HG03575 (cell line): Measurements from ENCODE around the gene EFNA2.
"Not testable (repeated sequence)": the region's sequence is repeated elsewhere in the genome, so short reads cannot be mapped to it uniquely, and the experiment has no call there.

Source experiments
- ATAC-seq: cut with Tn5 transposase; IDR thresholded peaks from one replicate; pipeline ENCODE4 v1.9.1; 2021; ENCODE audit not compliant: unreplicated experiment, insufficient number of reproducible peaks, low FRiP score; ENCODE audit errors: extremely low read depth

The EFNA2 gene

DNA sequence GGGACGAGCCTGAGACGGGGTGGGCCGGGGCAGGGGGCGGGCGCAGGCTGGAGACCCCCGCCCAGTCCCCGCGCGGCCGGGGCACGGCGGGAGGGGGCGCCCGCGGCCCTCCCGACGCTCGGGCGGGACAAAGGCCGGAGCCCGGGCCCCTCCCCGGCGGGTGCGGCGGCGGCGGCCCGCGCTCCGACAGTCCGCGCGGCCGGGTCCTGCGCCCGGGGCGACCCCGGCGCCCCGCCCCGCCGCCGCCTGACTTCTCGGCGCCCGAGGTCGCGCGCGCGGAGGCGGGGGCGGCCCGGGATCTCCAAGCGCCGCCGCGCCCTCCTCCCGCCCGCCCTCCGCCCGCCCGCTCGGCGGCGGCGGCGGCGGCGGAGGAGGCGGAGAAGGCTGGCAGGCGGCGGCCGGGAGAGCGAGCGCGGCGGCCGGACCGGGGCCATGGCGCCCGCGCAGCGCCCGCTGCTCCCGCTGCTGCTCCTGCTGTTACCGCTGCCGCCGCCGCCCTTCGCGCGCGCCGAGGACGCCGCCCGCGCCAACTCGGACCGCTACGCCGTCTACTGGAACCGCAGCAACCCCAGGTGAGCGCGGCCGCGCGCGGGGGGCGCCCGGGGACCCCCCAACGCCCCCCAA lies at the start of gene EFNA2:
Gene EFNA2, plus strand, starts transcription at position 137 of the 624 bp plus-strand sequence. Its CDS starts 296 bp downstream, at position 433.
- no peak for ATAC-seq

DNA sequence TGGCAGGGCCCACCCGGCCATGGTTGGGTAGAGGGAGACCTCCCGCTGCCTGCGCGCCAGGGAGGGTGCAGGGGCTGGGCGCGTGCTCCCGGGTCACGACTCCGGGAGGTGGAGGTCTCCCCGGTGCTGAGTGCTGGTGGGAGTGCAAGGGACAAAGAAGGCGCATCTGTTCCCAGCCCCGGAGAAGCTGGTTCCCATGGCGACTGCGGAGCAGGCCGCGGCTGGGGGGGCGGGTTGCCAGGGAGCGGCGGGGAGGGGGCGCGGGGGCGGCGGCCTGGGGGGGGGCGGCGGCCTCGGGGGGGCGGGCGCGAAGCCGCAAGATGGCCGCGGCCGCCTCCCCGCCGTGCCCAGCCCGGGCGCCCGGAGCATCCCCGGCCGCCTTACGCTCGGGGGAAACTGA lies 49.1 kb upstream of the EFNA2 start:
- no peak for ATAC-seq

DNA sequence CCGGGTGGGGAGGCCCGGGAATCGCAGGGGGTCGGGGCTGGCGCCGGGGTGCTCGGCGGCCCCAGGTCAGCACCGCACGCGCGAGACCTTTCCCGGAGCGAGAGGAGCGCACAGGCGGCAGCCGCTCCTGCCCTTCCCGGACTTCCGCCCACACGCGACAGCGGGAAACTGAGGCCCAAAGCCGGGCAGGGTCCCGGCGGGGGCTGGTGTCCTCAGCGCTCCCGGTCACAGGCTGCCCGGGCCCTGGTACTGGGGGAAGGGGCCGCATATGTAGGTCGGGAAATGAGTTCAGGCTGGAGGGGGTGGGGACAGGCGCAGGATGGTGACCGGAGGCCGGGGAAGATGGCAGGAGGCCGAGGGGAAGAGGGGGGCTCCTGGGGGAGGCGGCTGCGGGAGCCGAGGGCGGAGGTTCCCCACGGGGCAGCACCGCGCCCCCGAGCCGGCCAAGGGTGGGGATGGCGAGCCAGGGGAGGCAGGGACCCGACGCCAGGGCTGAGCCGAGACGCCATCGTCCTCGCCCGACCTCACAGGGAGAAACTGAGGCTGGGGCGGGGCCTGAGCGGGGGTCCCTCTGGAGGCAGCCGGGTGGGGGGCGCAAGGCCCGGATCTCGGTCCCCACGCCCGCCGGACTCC lies 48.5 kb upstream of the EFNA2 start:
- ATAC-seq = no peak

DNA sequence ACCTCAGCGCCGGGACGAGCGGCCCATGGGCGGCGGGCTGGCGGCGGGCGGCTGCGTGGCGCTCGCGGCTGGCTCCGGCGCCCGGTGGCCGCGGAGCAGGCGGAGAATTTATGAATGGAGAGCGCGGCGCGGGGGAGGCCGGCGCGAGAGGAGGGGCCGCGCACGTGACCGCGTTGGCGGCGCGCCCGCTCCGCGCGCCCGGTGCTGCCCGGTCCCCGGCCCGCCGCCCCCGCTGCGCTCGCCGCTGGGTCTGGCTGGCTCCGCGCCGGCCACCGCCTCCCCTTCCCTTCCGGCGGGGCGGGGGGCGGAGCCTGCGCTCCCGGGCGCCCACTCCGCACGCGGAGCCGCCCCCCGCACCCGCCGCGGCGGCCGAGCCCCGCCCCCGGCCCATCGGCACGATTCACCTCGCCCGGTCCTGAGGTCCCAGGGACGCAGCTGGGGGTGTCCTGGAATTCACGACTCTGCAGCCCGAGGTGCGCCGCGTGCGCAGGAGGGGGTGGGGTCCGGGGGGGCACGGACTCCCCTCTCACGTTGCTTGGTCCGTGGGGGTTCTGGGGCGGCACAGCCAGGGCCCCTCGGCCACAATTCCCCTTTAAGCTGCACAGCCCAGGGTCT lies 47.8 kb upstream of the EFNA2 start, which contains the start of gene CBARP:
Gene CBARP, minus strand, starts transcription at position 252 of the 615 bp plus-strand sequence. CDS start 1,905 bp downstream, outside the sequence.
- ATAC-seq = no peak

DNA sequence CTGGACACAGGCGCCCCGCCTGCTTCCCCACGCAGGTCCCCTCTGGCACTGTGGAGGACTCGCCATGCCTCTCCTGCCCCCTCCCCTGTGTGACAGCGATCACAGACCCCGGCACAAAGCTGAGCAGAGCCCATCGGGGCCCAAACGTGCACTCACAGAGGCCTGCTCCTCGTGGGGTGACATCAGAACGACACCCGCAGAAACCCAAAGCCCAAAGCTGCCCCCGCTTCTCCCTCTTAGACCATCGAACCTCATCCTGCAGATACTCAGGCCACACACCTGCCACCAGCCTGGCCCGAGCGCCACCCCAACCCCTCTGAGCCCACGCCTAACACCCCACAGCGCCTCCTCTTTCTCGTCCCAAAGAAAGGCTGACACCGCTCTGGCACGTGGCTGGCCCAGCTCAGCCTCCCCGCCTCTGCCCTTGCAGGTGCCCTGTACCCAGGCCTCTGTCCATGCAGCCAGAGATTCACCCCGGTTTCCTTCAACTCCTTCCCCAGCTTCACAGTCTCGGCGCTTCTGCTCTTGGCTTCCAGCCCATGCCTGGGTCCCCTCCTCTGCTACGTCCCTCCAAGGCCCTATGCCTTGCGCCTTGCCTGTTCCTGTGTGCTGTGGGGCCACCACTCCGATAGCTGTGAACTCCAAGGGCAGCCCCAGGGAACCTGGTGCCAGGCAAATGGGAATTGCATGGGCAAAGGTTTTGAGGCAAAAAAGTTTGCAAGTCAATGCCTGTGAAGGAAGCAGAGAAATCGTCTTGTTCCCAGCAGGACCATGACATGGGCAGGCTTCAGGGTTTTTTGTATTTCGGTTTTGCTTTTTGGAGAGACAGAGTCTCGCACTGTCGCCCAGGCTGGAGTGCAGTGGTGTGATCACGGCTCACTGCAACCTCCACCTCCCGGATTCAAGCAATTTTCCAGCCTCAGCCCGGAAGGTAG lies 47.0 kb upstream of the EFNA2 start:
- no peak for ATAC-seq

DNA sequence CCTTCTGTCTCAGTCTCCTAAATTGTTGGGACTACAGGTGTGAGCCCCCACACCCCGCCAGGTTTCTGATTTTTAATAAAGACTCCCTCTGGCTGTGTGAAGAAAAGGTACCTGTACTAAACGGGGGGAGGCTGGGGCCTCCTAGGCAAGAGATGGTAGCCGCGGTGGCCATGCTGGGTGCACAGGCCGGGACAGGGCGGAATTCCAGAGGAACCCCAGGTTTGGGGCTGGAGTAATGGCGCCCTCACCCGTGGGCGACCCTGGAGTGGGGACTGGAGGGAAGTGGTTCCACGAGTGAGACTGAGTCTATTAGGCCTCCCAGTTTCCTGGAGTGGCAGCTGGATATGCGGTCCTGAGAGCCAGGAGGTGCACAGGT lies 46.3 kb upstream of the EFNA2 start:
- no peak for ATAC-seq

DNA sequence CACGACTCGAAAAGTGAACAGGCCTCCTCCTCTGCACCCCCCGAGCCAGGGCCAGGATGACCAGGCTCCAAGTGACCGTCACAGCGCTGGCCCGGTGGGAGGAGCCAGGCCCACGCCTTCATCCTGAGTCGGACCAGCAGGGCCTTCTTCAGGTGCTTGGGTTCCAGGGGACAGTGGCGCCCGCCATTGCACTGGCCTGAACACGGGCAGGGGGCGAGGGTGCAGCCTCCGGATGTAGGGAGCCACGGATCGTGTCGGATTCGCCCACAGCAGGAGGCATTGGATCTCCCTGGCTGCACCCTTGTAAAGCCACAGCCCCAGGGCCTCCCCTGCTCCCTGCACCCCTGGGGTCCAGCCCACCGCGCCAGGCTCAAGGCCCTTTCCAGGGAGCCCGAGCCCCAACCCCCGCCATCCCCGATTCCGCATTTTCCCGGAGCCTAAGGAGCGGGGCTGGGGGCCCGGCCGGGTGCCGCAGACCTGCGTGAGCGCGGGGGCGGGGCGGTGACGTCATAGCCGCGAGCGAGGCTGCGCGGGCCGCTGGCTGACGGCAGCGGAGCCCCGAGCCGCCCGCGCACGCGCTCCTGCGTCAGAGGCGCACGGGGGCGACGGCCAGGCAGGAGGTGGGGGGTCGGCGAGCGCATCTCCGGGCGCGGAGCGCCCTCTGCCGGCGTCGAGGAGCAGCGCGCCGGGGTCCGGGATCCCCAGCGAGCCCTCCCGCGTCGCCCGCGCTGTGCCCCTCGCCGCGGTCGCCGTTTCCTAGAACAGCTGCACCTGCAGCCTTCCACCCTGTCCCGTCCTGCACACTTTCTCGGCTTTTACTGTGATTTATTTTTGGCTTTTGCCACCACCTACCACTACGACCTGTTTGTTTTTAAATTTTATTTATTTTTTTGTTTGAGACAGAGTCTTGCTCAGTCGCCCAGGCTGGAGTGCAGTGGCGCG lies 45.6 kb upstream of the EFNA2 start:
- no peak for ATAC-seq

DNA sequence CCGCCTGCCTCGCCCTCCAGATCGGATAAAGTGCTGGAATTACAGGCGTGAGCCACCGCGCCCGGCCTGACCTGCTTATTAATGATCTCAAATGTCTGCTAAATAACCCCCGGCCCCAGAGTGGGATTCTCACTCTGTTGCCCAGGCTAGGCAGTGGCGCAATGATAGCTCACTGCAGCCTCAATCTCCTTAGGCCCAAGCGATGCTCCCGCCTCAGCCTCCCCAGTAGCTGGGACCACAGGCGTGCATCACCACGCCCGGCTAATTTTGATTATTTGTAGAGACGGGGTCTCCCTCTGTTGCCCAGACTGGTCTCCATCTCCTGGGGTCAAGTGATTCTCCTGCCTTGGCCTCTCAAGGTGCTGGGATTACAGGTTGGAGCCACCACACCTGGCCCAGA lies 44.7 kb upstream of the EFNA2 start:
- ATAC-seq = no peak

DNA sequence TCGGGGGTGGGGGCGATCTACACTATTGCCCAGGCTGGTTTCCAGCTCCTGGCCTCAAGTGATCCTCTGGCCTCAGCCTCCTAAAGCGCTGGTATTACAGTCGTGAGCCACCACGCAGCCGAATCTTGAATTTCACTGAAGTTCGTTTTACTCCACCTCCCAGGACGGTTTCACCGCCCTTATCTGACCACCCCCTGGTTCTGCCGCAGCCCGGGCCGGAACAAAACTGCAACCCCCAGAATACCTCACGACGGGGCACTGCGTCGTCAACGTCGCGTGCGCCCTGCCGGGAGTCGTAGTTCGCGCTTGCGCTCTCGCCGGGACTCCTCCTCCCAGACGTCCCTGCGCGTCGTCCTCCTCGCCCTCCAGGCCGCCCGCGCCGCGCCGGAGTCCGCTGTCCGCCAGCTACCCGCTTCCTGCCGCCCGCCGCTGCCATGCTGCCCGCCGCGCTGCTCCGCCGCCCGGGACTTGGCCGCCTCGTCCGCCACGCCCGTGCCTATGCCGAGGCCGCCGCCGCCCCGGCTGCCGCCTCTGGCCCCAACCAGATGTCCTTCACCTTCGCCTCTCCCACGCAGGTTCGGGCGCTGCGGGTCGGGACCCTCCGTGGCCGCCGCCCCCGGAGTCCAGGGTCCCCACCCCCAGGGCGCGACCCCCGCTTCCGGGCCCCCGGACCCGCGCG lies 44.1 kb upstream of the EFNA2 start, which contains the start of gene ATP5F1D:
Gene ATP5F1D, plus strand, starts transcription at position 335 of the 679 bp plus-strand sequence. Its CDS starts 100 bp downstream, at position 435.
- ATAC-seq = no peak

DNA sequence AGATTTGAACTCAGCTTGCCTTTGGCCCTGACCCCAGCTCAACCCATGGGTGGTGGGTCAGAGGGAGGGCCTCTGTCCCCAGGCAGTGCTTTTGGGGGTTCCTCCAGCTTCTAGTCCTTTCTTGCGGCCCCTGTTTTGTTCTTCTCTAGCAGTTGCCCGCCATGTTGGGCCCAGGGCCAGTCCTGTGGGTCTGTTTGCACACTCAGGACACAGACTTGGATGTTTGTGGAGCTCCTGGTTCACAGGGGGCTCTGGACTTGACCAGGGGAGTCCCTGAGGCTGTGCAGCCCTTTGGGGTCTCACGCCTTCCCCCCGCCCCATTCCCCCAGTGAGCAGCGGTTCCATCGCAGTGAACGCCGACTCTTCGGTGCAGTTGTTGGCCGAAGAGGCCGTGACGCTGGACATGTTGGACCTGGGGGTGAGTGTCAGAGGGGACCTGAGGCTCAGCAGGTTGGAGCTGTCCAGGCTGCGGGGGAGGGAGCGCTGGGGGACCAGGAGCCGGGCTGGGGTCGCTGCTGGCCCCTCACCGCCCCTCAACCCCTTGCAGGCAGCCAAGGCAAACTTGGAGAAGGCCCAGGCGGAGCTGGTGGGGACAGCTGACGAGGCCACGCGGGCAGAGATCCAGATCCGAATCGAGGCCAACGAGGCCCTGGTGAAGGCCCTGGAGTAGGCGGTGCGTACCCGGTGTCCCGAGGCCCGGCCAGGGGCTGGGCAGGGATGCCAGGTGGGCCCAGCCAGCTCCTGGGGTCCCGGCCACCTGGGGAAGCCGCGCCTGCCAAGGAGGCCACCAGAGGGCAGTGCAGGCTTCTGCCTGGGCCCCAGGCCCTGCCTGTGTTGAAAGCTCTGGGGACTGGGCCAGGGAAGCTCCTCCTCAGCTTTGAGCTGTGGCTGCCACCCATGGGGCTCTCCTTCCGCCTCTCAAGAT lies 41.6 kb upstream of the EFNA2 start:
- no peak for ATAC-seq

DNA sequence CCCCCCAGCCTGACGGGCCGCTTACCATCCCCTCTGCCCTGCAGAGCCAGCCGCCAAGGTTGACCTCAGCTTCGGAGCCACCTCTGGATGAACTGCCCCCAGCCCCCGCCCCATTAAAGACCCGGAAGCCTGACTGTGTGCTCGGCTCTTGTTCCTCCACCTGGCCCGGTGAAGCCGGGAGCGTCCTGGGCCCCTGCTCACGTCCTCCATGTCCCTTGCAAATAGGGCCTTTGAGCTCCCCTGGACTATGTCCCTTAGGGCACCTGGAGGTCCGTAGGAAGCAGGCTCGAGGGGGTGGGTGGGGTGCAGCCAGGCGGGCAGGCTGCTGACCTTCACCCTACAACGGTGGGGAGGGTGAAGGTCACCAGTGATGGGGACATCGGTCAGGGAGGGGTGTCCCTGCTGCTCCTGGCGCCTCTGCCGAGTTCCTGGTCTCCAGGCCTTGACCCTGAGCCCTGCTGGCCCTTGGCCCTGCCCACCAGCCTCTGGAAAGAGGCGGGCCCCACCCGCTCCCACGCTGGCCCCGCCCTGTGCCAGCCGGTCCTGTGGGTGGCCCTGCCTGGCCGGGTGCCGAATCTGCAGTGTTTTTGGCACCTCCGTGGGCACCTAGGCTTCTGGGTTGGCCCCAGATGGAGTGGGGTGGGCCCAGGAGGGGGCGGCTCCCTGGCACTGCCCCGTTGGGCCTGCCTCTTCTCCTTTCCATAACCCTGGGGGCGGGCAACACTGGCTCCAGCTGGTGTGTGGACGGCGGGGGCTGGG lies 40.8 kb upstream of the EFNA2 start:
- no peak for ATAC-seq

DNA sequence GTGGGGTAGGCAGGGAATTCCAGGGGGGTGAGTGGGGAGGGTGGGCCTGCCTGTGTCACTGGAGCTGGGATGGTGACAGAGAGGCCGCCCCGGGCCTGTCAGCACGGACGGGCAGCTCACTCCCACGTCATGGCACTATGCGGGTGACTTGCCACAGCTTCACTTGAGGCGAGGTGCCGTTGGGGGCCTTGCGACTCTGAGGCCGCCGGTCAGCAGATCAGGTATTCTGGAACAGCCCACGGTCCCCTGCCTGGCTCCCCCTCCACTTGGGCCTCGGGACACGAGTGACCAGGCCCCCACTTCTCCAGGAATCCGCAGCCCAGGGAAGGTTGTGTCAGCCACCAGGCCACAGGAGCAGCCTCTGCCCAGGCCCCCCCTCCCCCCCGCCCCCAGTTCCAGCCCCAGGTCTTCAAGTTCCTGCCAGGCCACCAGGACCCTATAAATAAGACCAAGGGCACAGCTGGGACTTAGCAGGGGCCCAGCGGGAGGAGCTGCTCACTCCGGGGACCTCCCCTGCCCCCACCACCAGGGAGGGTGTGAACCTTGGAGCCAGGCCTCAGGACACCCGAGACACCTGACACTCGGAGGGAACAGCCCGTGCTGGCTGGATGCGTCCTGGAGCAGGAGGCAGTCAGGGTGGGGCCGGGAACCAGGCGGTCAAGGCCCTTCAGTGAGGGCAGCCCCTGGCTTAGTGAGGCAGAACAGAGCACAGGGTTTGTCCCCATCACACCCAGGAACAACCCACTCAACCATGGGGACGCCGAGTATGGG lies 40.0 kb upstream of the EFNA2 start:
- ATAC-seq = no peak

DNA sequence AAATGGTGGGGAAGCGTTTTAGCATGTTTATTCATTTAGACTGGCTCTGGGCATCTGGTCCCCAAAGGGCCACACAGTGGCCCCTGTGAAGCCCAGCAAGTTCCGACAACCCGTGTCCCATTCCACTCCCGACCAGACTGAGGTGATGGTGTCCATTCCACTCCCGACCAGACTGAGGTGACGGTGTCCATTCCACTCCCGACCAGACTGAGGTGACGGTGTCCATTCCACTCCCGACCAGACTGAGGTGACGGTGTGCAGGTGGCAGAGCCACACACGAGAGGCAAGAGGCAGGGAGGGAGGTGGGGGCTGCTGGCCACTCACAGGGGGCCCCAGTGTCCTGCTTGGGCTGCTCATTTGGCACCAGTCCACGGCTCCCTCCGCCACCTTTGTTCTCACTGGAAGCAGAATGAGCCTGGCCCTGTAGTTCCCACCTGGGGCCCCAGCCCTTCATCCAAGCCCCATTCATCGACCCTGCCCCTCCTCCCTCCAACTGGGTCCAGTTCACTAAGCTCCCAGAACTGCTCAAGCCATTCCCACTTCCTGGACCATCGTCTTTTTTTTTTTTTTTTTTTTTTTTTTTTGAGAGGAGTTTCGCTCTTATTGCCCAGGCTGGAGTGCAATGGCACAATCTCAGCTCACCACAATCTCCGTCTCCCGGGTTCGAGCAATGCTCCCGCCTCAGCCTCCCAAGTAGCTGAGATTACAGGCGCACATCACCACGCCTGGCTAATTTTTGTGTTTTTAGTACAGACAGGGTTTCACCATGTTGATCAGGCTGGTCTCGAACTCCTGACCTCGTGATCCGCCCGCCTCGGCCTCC lies 39.2 kb upstream of the EFNA2 start:
- ATAC-seq = not testable (repeated sequence)

DNA sequence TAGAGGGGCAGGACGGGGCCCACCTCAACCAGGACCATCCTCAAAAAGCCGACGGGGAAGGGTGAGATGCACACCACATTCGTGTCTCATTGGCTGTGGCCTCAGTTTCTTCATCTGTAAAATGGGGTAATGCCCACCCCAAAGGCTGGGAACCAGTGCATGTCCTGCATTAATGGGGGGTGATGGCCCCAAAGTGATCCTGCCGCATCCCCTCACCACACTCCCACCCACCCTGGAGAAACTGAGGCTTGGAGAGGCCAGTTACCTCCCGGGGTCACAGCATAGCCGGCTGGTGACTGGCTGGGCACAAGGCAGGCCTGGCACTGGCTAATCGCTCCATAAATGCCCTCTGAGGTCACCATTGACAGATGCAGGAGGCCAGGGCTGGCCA lies 37.9 kb upstream of the EFNA2 start:
- no peak for ATAC-seq
